ENCODE results near the gene RSRP1.
A peak's percentile ranks its signal among the peaks of the same experiment; 100 is the strongest.
"Not testable (repeated sequence)": the region's sequence is repeated elsewhere in the genome, so short reads cannot be mapped to it uniquely, and the experiment has no call there.

The RSRP1 gene

DNA sequence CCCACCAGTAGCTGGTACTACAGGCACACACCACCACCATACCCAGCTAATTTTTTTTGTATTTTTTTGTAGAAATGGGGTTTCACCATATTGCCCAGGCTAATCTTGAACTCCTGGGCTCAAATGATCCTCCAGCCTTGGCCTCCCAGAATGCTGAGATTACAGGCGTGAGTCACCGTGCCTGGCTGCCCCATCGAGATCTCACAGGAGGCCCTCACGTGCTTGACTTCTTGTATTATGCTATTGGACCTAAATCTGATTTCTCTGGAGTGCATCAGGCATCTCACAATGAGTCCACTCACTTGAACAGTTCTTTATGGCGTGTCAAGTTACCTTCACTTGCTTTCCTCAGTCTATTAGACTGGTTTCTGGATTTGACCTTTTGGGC is 9.3 kb upstream of the RSRP1 start:
- DNase-seq (ENCODE audit: low read depth, low spot score), result no peak

- no peak for DNase-seq (ENCODE audit: low read depth, low spot score)
Measured at GRCh38 chr1:25255706-25256577, 8.7 kb upstream of the RSRP1 start.

DNA sequence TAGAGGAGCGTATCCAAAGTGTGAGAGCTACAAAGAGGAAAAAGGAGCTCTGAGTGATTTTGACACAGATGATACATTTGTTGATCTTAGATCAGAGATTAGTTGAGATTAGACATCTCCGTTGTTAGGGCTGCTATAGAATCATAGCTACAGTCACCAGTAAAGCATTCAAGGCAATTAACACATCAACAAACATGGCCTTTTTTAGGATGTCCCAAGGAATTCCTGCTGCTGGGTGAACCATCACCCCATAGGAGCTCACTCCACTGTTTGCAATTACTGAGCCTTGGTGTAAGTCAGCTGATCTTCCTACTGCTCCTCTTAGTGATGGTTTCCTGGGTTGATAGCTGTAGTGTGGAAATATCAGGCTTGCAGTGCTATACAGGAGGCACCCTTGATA is 6.7 kb upstream of the RSRP1 start:
- no peak for DNase-seq (ENCODE audit: low read depth, low spot score)

DNA sequence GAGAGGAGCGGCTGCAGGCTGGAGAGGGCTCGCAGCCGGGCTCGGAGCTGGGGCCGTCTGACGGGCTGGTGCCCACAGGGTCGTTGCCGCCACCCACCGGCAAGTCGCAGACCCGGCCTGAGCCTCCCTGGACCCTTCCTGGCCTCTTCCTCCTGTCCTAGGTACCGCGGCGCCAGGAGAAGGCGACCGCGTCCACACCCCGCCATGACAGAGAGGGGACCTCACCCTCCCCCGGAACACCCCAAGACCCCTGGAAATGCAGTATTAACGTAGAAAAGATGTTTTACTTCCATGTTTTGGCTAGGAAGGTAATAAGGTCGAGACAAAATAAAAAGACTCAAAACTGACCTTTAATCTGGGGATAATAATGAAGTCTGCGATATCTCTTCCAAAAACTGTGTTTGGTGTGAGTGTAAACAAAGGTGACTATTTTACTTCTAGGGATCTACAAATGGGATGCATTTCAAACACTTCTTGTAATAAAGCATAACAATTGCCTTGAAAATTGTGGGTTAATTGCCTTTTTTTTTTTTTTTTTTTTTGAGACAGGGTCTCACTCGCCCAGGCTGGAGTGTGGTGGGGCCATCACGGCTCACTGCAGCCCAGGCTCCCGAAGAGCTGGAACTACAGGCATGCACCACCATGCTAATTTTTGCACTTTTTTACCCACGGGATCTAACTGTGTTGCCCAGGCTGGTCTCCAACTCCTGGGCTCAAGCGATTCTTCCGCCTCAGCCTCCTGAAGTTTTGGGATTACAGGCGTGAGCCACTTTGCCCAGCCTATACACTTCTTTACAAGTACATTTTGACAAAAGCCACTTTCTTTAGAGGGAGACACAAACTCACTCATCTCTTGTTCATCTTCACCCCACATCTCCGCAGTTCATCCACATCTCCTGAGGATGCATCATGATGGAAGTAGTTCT is 838 bp upstream of the RSRP1 start:
- no peak for DNase-seq (ENCODE audit: low read depth, low spot score)

- DNase-seq (ENCODE audit: low read depth, low spot score), result no peak
Measured at GRCh38 chr1:25246600-25247023, 642 bp downstream of the RSRP1 start.

DNA sequence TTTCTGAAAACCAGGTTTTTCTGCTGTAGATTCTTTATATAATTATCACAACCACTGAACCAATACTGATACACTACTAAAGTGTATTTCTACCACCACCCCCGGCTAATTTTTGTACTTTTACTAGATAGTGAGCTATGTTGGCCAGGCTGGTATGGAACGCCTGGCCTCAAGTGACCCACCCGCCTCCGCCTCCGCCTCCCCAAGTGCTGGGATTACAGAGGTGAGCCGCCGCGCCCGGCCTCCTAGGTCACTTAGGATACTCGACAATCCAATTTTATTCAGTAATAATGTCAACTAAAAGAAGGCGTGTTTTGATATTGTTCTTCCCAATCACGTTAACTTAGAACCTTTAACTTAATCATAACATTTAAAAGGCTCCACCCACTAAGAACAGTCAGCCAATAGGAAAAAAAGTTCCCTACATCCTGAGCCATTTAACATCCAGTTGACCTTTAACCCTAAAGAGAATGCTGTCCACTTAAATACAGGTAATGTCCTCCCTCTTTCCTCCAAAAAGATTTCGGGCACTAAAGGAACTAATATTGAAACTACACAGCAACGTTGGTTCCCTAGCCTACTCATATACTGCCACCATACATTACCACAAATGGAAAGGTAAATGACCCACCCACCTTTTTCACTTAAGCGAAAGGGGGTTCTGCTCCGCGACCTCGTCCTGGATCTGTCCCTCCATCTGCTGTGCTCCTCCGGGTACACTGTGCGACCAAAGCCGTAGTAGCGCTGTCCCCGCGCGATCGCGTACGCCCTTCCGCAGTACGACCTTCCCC is 1.2 kb downstream of the RSRP1 start:
- no peak for DNase-seq (ENCODE audit: low read depth, low spot score)

DNA sequence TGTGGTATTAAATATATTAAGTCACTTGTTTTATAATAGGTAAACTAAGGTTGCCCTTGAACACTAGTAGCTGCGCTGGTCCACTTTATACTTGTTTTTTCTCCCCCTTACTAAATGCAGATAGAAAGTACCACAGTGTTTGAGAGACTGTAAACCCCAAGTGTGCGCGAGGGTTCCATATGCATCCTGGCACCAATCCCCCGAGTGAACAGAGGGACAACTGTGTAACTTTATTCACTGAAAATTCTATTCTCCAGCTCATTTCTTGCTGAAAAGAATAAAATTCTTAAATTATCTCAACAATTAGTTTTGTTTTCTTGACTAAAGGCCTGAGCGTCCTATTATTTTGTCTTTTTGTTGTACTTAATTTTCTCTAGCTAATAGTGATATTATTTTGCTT is 1.9 kb downstream of the RSRP1 start:
- no peak for DNase-seq (ENCODE audit: low read depth, low spot score)

GRCh38 chr1:25243907-25244306 is 3.3 kb downstream of the RSRP1 start:
- no peak for DNase-seq (ENCODE audit: low read depth, low spot score)

GRCh38 chr1:25239681-25240541 is 7.3 kb downstream of the RSRP1 start:
- peak; percentile 77 for DNase-seq (ENCODE audit: low read depth, low spot score)

DNA sequence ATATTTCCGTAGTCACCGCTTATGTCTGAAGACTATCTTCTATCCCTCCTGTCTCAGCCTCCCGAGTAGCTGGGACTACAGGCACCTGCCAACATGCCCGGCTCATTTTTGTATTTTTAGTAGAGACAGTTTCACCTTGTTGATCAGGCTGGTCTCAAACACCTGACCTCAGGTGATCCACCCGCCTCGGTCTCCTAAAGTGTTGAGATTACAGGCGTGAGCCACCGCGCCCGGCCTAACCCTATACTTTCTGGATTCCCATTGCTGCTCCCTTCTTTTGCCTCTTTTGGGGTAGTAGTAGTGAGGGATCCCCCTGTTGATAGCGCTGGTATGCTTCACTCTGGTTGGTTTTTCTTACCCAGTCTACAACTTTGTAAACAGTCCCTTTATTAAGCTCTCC is 9.2 kb downstream of the RSRP1 start:
- no peak for DNase-seq (ENCODE audit: low read depth, low spot score)

DNA sequence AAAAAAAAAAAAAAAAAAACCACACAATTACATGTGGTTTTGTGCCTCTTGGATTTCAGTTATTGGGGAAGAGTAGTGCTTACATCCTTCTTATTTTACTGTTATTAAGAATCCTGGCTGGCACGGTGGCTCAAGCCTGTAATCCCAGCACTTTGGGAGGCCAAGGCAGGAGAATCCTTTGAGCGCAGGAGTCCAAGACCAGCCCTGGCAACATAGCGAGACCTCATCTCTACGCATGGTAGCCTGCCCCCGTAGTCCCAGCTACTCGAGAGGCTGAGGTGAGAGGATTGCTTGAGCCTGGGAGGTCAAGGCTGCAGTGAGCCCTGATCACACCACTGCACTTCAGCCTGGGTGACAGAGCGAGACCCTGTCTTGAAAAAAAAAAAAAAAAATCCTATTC is 11.0 kb downstream of the RSRP1 start:
- DNase-seq (ENCODE audit: low read depth, low spot score), result not testable (repeated sequence)

DNA sequence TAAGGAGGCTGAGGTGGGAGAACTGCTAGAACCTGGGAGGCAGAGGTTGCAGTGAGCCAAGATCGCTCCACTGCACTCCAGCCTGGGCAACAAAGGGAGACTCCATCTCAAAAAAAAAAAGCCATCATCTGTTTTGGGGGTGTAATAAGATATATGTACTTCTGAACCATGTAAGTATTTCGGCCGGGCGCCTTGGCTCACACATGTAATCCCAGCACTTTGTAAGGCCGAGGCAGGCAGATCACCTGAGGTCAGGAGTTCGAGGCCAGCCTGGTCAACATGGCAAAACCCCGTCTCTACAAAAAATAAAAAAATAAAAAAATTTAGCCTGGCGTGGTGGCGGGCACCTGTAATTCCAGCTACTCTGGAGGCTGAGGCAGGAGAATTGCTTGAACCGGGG is 11.8 kb downstream of the RSRP1 start:
- not testable (repeated sequence) for DNase-seq (ENCODE audit: low read depth, low spot score)

GRCh38 chr1:25232866-25233784 is 14.1 kb downstream of the RSRP1 start:
- DNase-seq (ENCODE audit: low read depth, low spot score), result peak; percentile 62

DNA sequence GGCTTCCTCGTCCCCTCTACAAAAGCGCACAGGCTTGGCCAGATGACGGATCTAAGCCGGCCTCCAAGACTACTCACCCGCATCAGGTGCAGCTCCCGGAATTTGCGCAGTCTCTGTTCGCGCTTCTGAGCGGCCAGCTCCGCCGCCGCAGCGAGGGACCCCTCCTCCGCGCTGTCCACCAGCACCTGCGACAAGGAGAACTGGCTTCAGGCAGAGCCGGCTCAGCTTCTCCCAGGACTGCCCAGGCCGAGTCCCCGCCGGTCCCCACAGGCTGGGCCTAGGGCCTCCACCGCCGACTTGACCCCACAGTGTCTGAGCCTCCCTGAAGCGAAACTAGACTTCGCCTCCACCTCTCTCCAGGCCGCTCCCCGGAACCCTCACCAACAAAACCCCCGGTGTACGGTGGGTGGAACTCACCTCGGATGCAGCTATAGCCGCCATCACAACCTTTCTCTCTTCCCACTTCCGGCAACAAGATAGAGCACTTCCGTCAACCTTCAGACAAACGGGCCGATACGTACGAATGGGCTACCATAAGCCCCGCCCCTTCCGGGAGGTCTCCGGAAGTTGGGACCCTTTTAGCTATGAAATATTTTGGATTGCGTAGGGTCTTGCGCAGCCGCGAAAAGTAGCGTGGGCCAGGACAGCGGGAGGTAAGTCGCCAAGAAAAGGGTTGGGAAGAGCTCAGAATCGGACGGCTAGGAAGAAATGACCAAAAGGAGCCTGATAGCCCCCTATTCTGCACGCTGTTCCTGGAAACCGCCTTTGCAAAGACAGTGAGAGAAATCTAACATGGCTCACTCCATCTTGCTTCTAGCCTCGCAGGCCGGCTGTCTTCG is 15.0 kb downstream of the RSRP1 start, which contains the start of gene SYF2:
Gene SYF2 (minus strand): TSS at position 476 of the 839 bp plus-strand sequence. CDS start 35 bp downstream, at position 441.
- DNase-seq (ENCODE audit: low read depth, low spot score), result peak; percentile 83

DNA sequence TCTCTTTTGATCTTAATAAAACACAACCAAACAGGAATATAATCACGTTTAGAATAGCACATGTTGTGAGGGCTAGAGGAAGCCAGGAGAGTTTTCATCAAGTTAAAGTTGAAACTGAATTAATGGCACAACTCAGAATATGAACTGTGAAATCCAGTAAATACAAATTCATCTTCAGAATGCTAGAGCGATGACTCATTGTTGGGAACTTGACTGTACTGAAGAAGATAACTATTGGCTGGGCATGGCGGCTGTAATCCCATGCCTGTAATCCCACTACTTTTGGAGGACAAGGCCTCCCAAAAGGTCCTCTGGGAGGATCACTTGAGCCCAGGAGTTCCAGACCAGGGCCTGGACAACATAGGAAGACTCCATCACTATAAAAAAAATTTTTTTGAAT is 23.8 kb downstream of the RSRP1 start:
- DNase-seq (ENCODE audit: low read depth, low spot score), result no peak

DNA sequence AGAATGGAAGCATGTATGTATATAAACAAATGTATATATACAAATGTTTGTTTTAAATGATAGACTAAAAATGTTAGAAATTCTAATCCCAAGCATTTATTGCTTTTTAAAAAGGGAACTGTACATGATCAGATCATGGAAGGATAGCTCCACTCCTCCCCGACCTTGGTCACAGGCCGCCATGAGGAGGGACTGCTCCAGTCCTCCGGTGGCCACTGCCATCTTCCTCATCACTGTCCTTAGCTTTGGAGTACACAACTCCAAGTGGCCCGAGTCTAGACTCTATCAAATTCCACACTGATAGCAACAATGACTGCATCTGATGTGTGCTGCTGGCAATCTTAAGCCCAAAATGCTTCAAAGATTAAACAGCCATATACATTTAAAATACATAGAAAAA is 24.6 kb downstream of the RSRP1 start:
- no peak for DNase-seq (ENCODE audit: low read depth, low spot score)

- no peak for DNase-seq (ENCODE audit: low read depth, low spot score)
Measured at GRCh38 chr1:25220666-25221065, 26.6 kb downstream of the RSRP1 start.

GRCh38 chr1:25219661-25220251 is 27.5 kb downstream of the RSRP1 start:
- no peak for DNase-seq (ENCODE audit: low read depth, low spot score)

All from smooth muscle cell of the brain vasculature (primary cell).